Mesendoderm (in vitro differentiated cells): ENCODE results near the gene KAT7.

Experiments used
- DNase-seq: peaks from one replicate; pipeline ENCODE4 v3.0.0; 2013
- H2AK5ac ChIP-seq: 2 replicates; pipeline ENCODE4 v1.6.1; 2013; ENCODE audit warnings: low read length, inconsistent platforms
- H2BK120ac ChIP-seq: 2 replicates; pipeline ENCODE4 v1.6.1; 2013; ENCODE audit warnings: low read depth, mild to moderate bottlenecking, low read length, moderate library complexity, mixed read lengths
- H2BK15ac ChIP-seq: replicated peaks from 2 replicates; pipeline ENCODE4 v1.6.1; 2013; ENCODE audit warnings: low read depth, mild to moderate bottlenecking, moderate library complexity
- H2BK5ac ChIP-seq: 2 replicates; pipeline ENCODE4 v1.6.1; 2013; ENCODE audit warnings: low read length, inconsistent platforms
- H3K18ac ChIP-seq: 2 replicates; pipeline ENCODE4 v1.6.1; 2013; ENCODE audit warnings: mild to moderate bottlenecking, low read length, mixed read lengths
- H3K23ac ChIP-seq: one replicate; pipeline ENCODE4 v1.6.1; 2013; ENCODE audit warnings: low read length
- H3K27ac ChIP-seq: 2 replicates; pipeline ENCODE4 v1.5.1; 2013; ENCODE audit warnings: low read depth, mild to moderate bottlenecking, inconsistent platforms, low read length, moderate library complexity
- H3K27me3 ChIP-seq: 2 replicates; pipeline ENCODE4 v1.6.1; 2013; ENCODE audit warnings: low read length, control low read depth, mild to moderate bottlenecking, inconsistent platforms; ENCODE audit not compliant: insufficient read depth, poor library complexity
- H3K36me3 ChIP-seq: 2 replicates; pipeline ENCODE4 v1.6.1; 2013; ENCODE audit warnings: low read length, inconsistent platforms; ENCODE audit not compliant: control insufficient read depth, insufficient read depth
- H3K4ac ChIP-seq: one replicate; pipeline ENCODE4 v1.6.1; 2013; ENCODE audit warnings: low read depth, mild to moderate bottlenecking, low read length, moderate library complexity
- H3K4me1 ChIP-seq: 2 replicates; pipeline ENCODE4 v1.6.1; 2013; ENCODE audit warnings: low read depth, low read length, inconsistent platforms; ENCODE audit not compliant: control insufficient read depth
- H3K4me2 ChIP-seq: 2 replicates; pipeline ENCODE4 v1.6.1; 2013; ENCODE audit warnings: low read length
- H3K4me3 ChIP-seq: 2 replicates; pipeline ENCODE4 v1.5.1; 2013; ENCODE audit warnings: mild to moderate bottlenecking, low read length
- H3K56ac ChIP-seq: one replicate; pipeline ENCODE4 v1.6.1; 2013; ENCODE audit warnings: low read length
- H3K79me1 ChIP-seq: 2 replicates; pipeline ENCODE4 v1.6.1; 2013; ENCODE audit warnings: low read length, inconsistent platforms
- H3K79me2 ChIP-seq: 2 replicates; pipeline ENCODE4 v1.6.1; 2013; ENCODE audit warnings: mild to moderate bottlenecking, low read length; ENCODE audit not compliant: control insufficient read depth, insufficient read depth
- H3K9ac ChIP-seq: 2 replicates; pipeline ENCODE4 v1.6.1; 2013; ENCODE audit warnings: low read length, inconsistent platforms
- H4K5ac ChIP-seq: one replicate; pipeline ENCODE4 v1.6.1; 2013; ENCODE audit warnings: low read length
- H4K8ac ChIP-seq: one replicate; pipeline ENCODE4 v1.6.1; 2013; ENCODE audit warnings: low read depth, mild to moderate bottlenecking, control low read depth, low read length, moderate library complexity
- WGBS: extraction: QIAGEN DNeasy Blood & Tissue Kit; methylation state at CpG from one replicate; pipeline ENCODE4 v1.1.7; 2013; ENCODE audit warnings: low lambda C conversion rate, missing lambda C conversion rate; ENCODE audit not compliant: insufficient coverage; ENCODE audit errors: extremely low coverage; 5-methylcytosine and 5-hydroxymethylcytosine counted together

KAT7 gene

GRCh38 chr17:49749730-49750129 is 38.8 kb upstream of the KAT7 start:
- H3K79me1 ChIP-seq = peaks cover 4% of the 10 kb centered on the region
- H3K4ac ChIP-seq = no peak overlapping the region
- no peak overlapping the region for H3K23ac ChIP-seq
- no peak overlapping the region for H4K5ac ChIP-seq
- no peak overlapping the region for H2BK15ac ChIP-seq
- H2AK5ac ChIP-seq = no peak overlapping the region
- H3K18ac ChIP-seq = no peak overlapping the region
- no peak overlapping the region for H2BK120ac ChIP-seq
- DNase-seq = no peak
- H3K36me3 ChIP-seq = no peaks in the 10 kb centered on the region
- no peak overlapping the region for H3K4me2 ChIP-seq
- no peak overlapping the region for H3K9ac ChIP-seq
- H3K4me1 ChIP-seq = no peaks in the 10 kb centered on the region
- H3K27ac ChIP-seq = no peak overlapping the region
- no peak overlapping the region for H3K4me3 ChIP-seq
- no peaks in the 10 kb centered on the region for H3K79me2 ChIP-seq
- H2BK5ac ChIP-seq = no peak overlapping the region
- no peak overlapping the region for H3K56ac ChIP-seq
- H4K8ac ChIP-seq = no peak overlapping the region
- WGBS = no CpG with 5 or more reads among the region's 3 CpGs
- no peaks in the 10 kb centered on the region for H3K27me3 ChIP-seq

- Histone ChIP-seq H3K4me3 (no peak overlapping the region), H3K23ac (no peak overlapping the region), H3K27me3 (no peaks in the 10 kb centered on the region), H3K36me3 (no peaks in the 10 kb centered on the region), H3K4me1 (no peaks in the 10 kb centered on the region), H2AK5ac (no peak overlapping the region), H3K4me2 (no peak overlapping the region), H2BK15ac (no peak overlapping the region), H3K9ac (no peak overlapping the region), H3K27ac (no peak overlapping the region), H2BK120ac (no peak overlapping the region), H3K79me1 (peaks cover 12% of the 10 kb centered on the region), H4K8ac (no peak overlapping the region), H3K4ac (no peak overlapping the region), H3K18ac (no peak overlapping the region), H3K56ac (no peak overlapping the region), H4K5ac (no peak overlapping the region), H2BK5ac (no peak overlapping the region), H3K79me2 (no peaks in the 10 kb centered on the region)
- DNase-seq = no peak
- WGBS = no CpG with 5 or more reads among the region's 3 CpGs
These were observed 36.0 kb upstream of the KAT7 start for GRCh38 chr17:49752508-49752907.

- Histone ChIP-seq H3K27me3 (no peaks in the 10 kb centered on the region), H2BK15ac (no peak overlapping the region), H4K8ac (no peak overlapping the region), H3K9ac (no peak overlapping the region), H3K56ac (no peak overlapping the region), H2BK120ac (no peak overlapping the region), H3K4me3 (no peak overlapping the region), H3K4ac (no peak overlapping the region), H4K5ac (no peak overlapping the region), H2BK5ac (no peak overlapping the region), H3K4me2 (no peak overlapping the region), H3K27ac (no peak overlapping the region), H3K23ac (no peak overlapping the region), H3K18ac (no peak overlapping the region), H3K4me1 (no peaks in the 10 kb centered on the region), H3K36me3 (no peaks in the 10 kb centered on the region), H2AK5ac (no peak overlapping the region), H3K79me1 (peaks cover 12% of the 10 kb centered on the region), H3K79me2 (no peaks in the 10 kb centered on the region)
- DNase-seq = no peak
- whole genome bisulfite sequencing = no CpG with 5 or more reads among the region's 8 CpGs
These were observed 34.5 kb upstream of the KAT7 start for GRCh38 chr17:49753959-49754391.

GRCh38 chr17:49755663-49756283 is 32.7 kb upstream of the KAT7 start:
- H3K56ac ChIP-seq = peak overlapping the region; percentile 15
- H3K4me1 ChIP-seq = no peaks in the 10 kb centered on the region
- DNase-seq = no peak
- H3K4me2 ChIP-seq = no peak overlapping the region
- no peaks in the 10 kb centered on the region for H3K27me3 ChIP-seq
- H2BK15ac ChIP-seq = no peak overlapping the region
- H3K27ac ChIP-seq = no peak overlapping the region
- H2BK5ac ChIP-seq = no peak overlapping the region
- no peak overlapping the region for H4K5ac ChIP-seq
- no peak overlapping the region for H2BK120ac ChIP-seq
- H3K23ac ChIP-seq = no peak overlapping the region
- WGBS = no CpG with 5 or more reads among the region's 4 CpGs
- no peaks in the 10 kb centered on the region for H3K79me2 ChIP-seq
- H3K18ac ChIP-seq = no peak overlapping the region
- H3K36me3 ChIP-seq = no peaks in the 10 kb centered on the region
- no peak overlapping the region for H4K8ac ChIP-seq
- H3K9ac ChIP-seq = no peak overlapping the region
- peaks cover 13% of the 10 kb centered on the region for H3K79me1 ChIP-seq
- no peak overlapping the region for H3K4me3 ChIP-seq
- H3K4ac ChIP-seq = no peak overlapping the region
- H2AK5ac ChIP-seq = no peak overlapping the region

GRCh38 chr17:49756323-49757150 is 31.9 kb upstream of the KAT7 start:
- no peak overlapping the region for H3K4ac ChIP-seq
- H2BK15ac ChIP-seq = no peak overlapping the region
- H4K8ac ChIP-seq = no peak overlapping the region
- H4K5ac ChIP-seq = no peak overlapping the region
- peaks cover 13% of the 10 kb centered on the region for H3K79me1 ChIP-seq
- no peaks in the 10 kb centered on the region for H3K4me1 ChIP-seq
- no peak overlapping the region for H2BK120ac ChIP-seq
- no peak overlapping the region for H2BK5ac ChIP-seq
- H3K36me3 ChIP-seq = no peaks in the 10 kb centered on the region
- H2AK5ac ChIP-seq = no peak overlapping the region
- H3K56ac ChIP-seq = no peak overlapping the region
- no peak overlapping the region for H3K23ac ChIP-seq
- no peak for DNase-seq
- no peak overlapping the region for H3K27ac ChIP-seq
- H3K4me2 ChIP-seq = no peak overlapping the region
- H3K27me3 ChIP-seq = no peaks in the 10 kb centered on the region
- H3K4me3 ChIP-seq = no peak overlapping the region
- H3K79me2 ChIP-seq = no peaks in the 10 kb centered on the region
- H3K9ac ChIP-seq = no peak overlapping the region
- WGBS = no CpG with 5 or more reads among the region's 9 CpGs
- no peak overlapping the region for H3K18ac ChIP-seq
